Activated T-helper 2 cell treated with anti-CD3 and anti-CD28 coated beads, Interferon-gamma antibody, Interleukin-2, Interleukin-4, amounts not matched to agents 10 μg/mL and 5 μg/mL and 100 μg/mL, durations not matched to agents 14 hours and 24 hours and 36 hours (primary cell): ENCODE results near the gene MAP3K2. TPM values are rescaled to one million over a fixed set of nuclear protein-coding genes. Genes with fewer than 3 reads are reported as not detected.
"Not testable (repeated sequence)": the region's sequence is repeated elsewhere in the genome, so short reads cannot be mapped to it uniquely, and the experiment has no call there.

Source experiments
- DNase-seq: peaks from one replicate; pipeline ENCODE4 v3.0.0; 2021; ENCODE audit warnings: low spot score
- H3K27ac Mint-ChIP-seq: one replicate; pipeline ENCODE4 v1.8.0; 2021; ENCODE audit warnings: mixed read lengths
- H3K27me3 Mint-ChIP-seq: one replicate; pipeline ENCODE4 v1.8.0; 2021; ENCODE audit warnings: low read depth, mixed read lengths
- H3K36me3 Mint-ChIP-seq: one replicate; pipeline ENCODE4 v1.8.0; 2021; ENCODE audit warnings: low read depth, mixed read lengths
- H3K4me1 Mint-ChIP-seq: one replicate; pipeline ENCODE4 v1.8.0; 2021; ENCODE audit warnings: low read depth, mixed read lengths
- H3K4me3 Mint-ChIP-seq: one replicate; pipeline ENCODE4 v1.8.0; 2021; ENCODE audit warnings: low read depth, mild to moderate bottlenecking, moderate library complexity, mixed read lengths
- H3K9me3 Mint-ChIP-seq: one replicate; pipeline ENCODE4 v1.8.0; 2021; ENCODE audit warnings: mixed read lengths
- intact Hi-C: fragments of 100-400 bp; cut with micrococcal nuclease; formaldehyde crosslinking; loops from one replicate; pipeline ENCODE4 v1.15.1; 2023
- total RNA-seq: library from RNA; stranded (reverse); gene quantifications from 2 replicates; pipeline ENCODE4 v1.2.3, GENCODE V29; 2022

MAP3K2 gene
- total RNA-seq, 1 donor from 2014 or later, result 51.3 TPM

DNA sequence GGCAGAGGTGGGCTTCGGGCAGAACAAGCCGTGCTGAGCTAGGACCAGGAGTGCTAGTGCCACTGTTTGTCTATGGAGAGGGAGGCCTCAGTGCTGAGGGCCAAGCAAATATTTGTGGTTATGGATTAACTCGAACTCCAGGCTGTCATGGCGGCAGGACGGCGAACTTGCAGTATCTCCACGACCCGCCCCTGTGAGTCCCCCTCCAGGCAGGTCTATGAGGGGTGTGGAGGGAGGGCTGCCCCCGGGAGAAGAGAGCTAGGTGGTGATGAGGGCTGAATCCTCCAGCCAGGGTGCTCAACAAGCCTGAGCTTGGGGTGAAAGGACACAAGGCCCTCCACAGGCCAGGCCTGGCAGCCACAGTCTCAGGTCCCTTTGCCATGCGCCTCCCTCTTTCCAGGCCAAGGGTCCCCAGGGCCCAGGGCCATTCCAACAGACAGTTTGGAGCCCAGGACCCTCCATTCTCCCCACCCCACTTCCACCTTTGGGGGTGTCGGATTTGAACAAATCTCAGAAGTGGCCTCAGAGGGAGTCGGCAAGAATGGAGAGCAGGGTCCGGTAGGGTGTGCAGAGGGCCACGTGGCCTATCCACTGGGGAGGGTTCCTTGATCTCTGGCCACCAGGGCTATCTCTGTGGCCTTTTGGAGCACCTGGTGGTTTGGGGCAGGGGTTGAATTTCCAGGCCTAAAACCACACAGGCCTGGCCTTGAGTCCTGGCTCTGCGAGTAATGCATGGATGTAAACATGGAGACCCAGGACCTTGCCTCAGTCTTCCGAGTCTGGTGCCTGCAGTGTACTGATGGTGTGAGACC is 30.7 kb upstream of the MAP3K2 start, which contains the start of gene PROC:
PROC (plus strand) TSS at position 128 of the 812 bp plus-strand sequence. CDS start 1,516 bp downstream, outside the sequence.
- no peak within 1 kb of the TSS for H3K4me3 Mint-ChIP-seq
- peaks cover 3% of the 10 kb centered on the region for H3K36me3 Mint-ChIP-seq
- intact Hi-C loops, result no loop called here
- H3K27ac Mint-ChIP-seq, result no peak within 1 kb of the TSS
- H3K9me3 Mint-ChIP-seq, result peaks cover 3% of the 10 kb centered on the region
- peaks cover 22% of the 10 kb centered on the region for H3K4me1 Mint-ChIP-seq
- H3K27me3 Mint-ChIP-seq, result peaks cover 34% of the 10 kb centered on the region
- DNase-seq, result no peak

DNA sequence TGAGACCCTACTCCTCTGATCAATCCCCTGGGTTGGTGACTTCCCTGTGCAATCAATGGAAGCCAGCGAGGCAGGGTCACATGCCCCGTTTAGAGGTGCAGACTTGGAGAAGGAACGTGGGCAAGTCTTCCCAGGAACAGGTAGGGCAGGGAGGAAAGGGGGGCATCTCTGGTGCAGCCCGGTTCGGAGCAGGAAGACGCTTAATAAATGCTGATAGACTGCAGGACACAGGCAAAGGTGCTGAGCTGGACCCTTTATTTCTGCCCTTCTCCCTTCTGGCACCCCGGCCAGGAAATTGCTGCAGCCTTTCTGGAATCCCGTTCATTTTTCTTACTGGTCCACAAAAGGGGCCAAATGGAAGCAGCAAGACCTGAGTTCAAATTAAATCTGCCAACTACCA is 29.6 kb upstream of the MAP3K2 start:
- H3K27me3 Mint-ChIP-seq, result peaks cover 27% of the 10 kb centered on the region
- H3K4me3 Mint-ChIP-seq, result no peak overlapping the region
- intact Hi-C loops, result no loop called here
- H3K9me3 Mint-ChIP-seq, result peaks cover 13% of the 10 kb centered on the region
- DNase-seq, result no peak
- H3K4me1 Mint-ChIP-seq, result peaks cover 26% of the 10 kb centered on the region
- H3K36me3 Mint-ChIP-seq, result peaks cover 3% of the 10 kb centered on the region
- no peak overlapping the region for H3K27ac Mint-ChIP-seq

- peaks cover 34% of the 10 kb centered on the region for H3K4me1 Mint-ChIP-seq
- no peak for DNase-seq
- H3K4me3 Mint-ChIP-seq, result peak overlapping the region; percentile 54
- peaks cover 14% of the 10 kb centered on the region for H3K9me3 Mint-ChIP-seq
- H3K27ac Mint-ChIP-seq, result no peak overlapping the region
- peaks cover 19% of the 10 kb centered on the region for H3K27me3 Mint-ChIP-seq
- peaks cover 3% of the 10 kb centered on the region for H3K36me3 Mint-ChIP-seq
- intact Hi-C loops, result no loop called here
Observed at GRCh38 chr2:127416506-127417001, 28.8 kb upstream of the MAP3K2 start.

GRCh38 chr2:127415593-127416505 is 28.1 kb upstream of the MAP3K2 start:
- H3K36me3 Mint-ChIP-seq, result peaks cover 3% of the 10 kb centered on the region
- DNase-seq, result peak; percentile 69
- peaks cover 11% of the 10 kb centered on the region for H3K27me3 Mint-ChIP-seq
- no peak overlapping the region for H3K27ac Mint-ChIP-seq
- H3K4me3 Mint-ChIP-seq, result peak overlapping the region; percentile 54
- H3K9me3 Mint-ChIP-seq, result peaks cover 14% of the 10 kb centered on the region
- peaks cover 41% of the 10 kb centered on the region for H3K4me1 Mint-ChIP-seq
- intact Hi-C loops, result no loop called here

GRCh38 chr2:127414638-127415592 is 27.1 kb upstream of the MAP3K2 start:
- Mint-ChIP-seq H3K9me3 (peaks cover 17% of the 10 kb centered on the region), H3K4me1 (peaks cover 48% of the 10 kb centered on the region), H3K4me3 (no peak overlapping the region), H3K27ac (no peak overlapping the region), H3K27me3 (peaks cover 4% of the 10 kb centered on the region), H3K36me3 (peaks cover 5% of the 10 kb centered on the region)
- intact Hi-C loops, result loop anchor here (5.0 kb wide), 2 partner anchors 112 to 333 kb away; partner anchors contain the start of gene IWS1
- DNase-seq, result no peak

- no peak for DNase-seq
- H3K27me3 Mint-ChIP-seq, result peaks cover 4% of the 10 kb centered on the region
- H3K36me3 Mint-ChIP-seq, result peaks cover 5% of the 10 kb centered on the region
- intact Hi-C loops, result loop anchor here (5.0 kb wide), 2 partner anchors 113 to 332 kb away; partner anchors contain the start of gene IWS1
- H3K4me1 Mint-ChIP-seq, result peaks cover 49% of the 10 kb centered on the region
- H3K4me3 Mint-ChIP-seq, result no peak overlapping the region
- peaks cover 17% of the 10 kb centered on the region for H3K9me3 Mint-ChIP-seq
- H3K27ac Mint-ChIP-seq, result no peak overlapping the region
Observed at GRCh38 chr2:127413782-127414637, 26.2 kb upstream of the MAP3K2 start.

- no peak overlapping the region for H3K4me3 Mint-ChIP-seq
- H3K36me3 Mint-ChIP-seq, result peaks cover 5% of the 10 kb centered on the region
- intact Hi-C loops, result loop anchor here (5.0 kb wide), 2 partner anchors 114 to 331 kb away; partner anchors contain the start of gene IWS1
- no peak overlapping the region for H3K27ac Mint-ChIP-seq
- H3K27me3 Mint-ChIP-seq, result peaks cover 2% of the 10 kb centered on the region
- DNase-seq, result no peak
- peaks cover 51% of the 10 kb centered on the region for H3K4me1 Mint-ChIP-seq
- peaks cover 17% of the 10 kb centered on the region for H3K9me3 Mint-ChIP-seq
Observed at GRCh38 chr2:127413200-127413599, 25.4 kb upstream of the MAP3K2 start.

GRCh38 chr2:127411653-127412369 is 24.0 kb upstream of the MAP3K2 start:
- Mint-ChIP-seq H3K36me3 (peaks cover 5% of the 10 kb centered on the region), H3K4me3 (peak overlapping the region; percentile 8), H3K27me3 (no peaks in the 10 kb centered on the region), H3K27ac (no peak overlapping the region), H3K9me3 (peaks cover 17% of the 10 kb centered on the region), H3K4me1 (peaks cover 53% of the 10 kb centered on the region)
- intact Hi-C loops, result loop anchor here (1.0 to 5.0 kb wide), 4 partner anchors 53 to 330 kb away; partner anchors contain the start of gene IWS1
- no peak for DNase-seq

- DNase-seq, result no peak
- H3K27ac Mint-ChIP-seq, result peak overlapping the region; percentile 98
- peaks cover 17% of the 10 kb centered on the region for H3K9me3 Mint-ChIP-seq
- peak overlapping the region; percentile 71 for H3K4me3 Mint-ChIP-seq
- intact Hi-C loops, result loop anchor here (1.0 to 5.0 kb wide), 6 partner anchors 9 to 329 kb away; partner anchors contain the start of gene IWS1
- H3K36me3 Mint-ChIP-seq, result peaks cover 5% of the 10 kb centered on the region
- no peaks in the 10 kb centered on the region for H3K27me3 Mint-ChIP-seq
- H3K4me1 Mint-ChIP-seq, result peaks cover 45% of the 10 kb centered on the region
Observed at GRCh38 chr2:127410871-127411652, 23.3 kb upstream of the MAP3K2 start.

DNA sequence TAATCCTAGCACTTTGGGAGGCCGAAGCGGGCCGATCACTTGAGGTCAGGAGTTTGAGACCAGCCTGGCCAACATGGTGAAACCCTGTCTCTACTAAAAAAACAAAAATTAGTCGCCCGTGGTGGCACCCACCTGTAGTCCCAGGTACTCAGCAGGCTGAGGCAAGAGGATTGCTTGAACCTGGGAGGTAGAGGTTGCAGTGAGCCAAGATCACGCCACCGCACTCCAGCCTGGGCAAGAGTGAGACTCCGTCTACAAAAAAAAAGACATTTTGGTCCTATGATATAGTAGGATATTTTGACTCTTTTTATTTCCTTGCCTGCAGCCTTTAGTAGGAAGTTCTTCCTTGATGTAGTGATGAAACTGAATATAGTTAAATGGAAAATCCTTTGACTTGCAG is 21.9 kb upstream of the MAP3K2 start:
- Mint-ChIP-seq H3K9me3 (peaks cover 17% of the 10 kb centered on the region), H3K4me1 (peaks cover 44% of the 10 kb centered on the region), H3K27ac (peak overlapping the region; percentile 52)
- intact Hi-C loops, result loop anchor here (1.0 to 5.0 kb wide), 5 partner anchors 7 to 327 kb away; partner anchors contain the start of gene IWS1
- not testable (repeated sequence) for H3K27me3 Mint-ChIP-seq, DNase-seq, H3K36me3 Mint-ChIP-seq, H3K4me3 Mint-ChIP-seq
